Sciatic nerve (tissue), 2 donors: ENCODE results near the gene CEP290. TPM values are rescaled to one million over a fixed set of nuclear protein-coding genes. Genes with fewer than 3 reads are reported as not detected.
A peak's percentile ranks its signal among the peaks of the same experiment; 100 is the strongest.

Source experiments
- ATAC-seq: fragments of 200-7000 bp; cut with Tn5 transposase; one replicate; pipeline ENCODE4 v1.9.1; 2020; ENCODE audit warnings: mild to moderate bottlenecking, moderate library complexity
- DNase-seq: peaks from one replicate; pipeline ENCODE4 v3.0.0-alpha.2; 2020; ENCODE audit warnings: low spot score
- intact Hi-C: fragments of 100-400 bp; cut with DNase I; formaldehyde crosslinking; loops from one replicate; pipeline ENCODE4 v1.14.2; 2022
- total RNA-seq: library from RNA; stranded (reverse); fragmentation: NEBNext Ultra II Directional; extraction: Animal tissue kit (Norgen Biotek cat#: 25700); gene quantifications from one replicate; pipeline ENCODE4 v1.2.1, GENCODE V29; 2021
- donor health status: DM: no; HTN: no; CAD: no.
- donor health status: DM: no; HTN: no; CAD: no.

The CEP290 gene
- 37.4 TPM for total RNA-seq

DNA sequence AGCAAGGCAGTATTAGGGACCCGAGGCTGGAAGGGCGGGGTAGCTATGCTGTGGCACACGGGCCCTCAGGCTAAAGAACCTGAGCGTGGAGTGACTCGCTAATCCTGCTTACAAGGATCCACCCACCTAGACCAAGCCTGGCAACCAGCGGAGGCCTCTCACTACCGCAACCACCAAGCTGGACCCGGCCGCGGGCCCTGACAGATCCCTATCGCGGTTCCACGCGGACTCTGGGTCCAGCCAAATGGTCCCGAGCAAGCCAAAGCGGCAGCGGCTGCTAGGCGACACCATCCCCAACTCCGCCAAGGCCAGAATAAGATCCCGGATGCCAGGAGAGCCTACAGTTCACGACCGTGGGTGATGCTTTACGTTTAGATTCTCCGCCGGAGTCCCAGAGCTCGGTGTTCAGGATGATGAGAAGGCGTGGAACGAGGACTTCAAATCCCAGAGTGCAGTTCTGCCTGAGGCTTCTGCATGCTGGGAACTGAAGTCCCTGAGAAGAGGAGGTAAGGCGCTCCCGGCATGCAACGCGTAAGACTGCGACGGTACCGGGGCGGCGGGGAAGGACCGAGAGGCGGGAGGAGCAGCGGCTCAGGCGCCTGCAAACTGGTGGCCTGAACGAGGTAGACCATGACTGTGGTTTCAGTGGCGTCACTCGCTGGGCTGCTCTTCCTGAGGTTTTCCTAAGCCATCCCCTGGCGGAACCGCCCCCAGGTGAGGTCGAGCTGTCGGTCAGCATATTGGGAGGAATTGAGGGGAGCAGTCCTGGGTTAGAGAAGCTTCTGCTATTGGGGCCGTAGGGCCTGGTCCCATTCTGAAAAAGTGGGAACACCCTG is at the start of gene CEP290, which contains the start of gene TMTC3:
Gene CEP290, minus strand, starts transcription at position 315 of the 836 bp plus-strand sequence. CDS start 781 bp downstream, outside the sequence.
Gene TMTC3, plus strand, starts transcription at position 534 of the 836 bp plus-strand sequence. CDS start 6,009 bp downstream, outside the sequence.
- ATAC-seq (peak; percentile 100), DNase-seq (peak; percentile 95)
- intact Hi-C loops: no loop called here

DNA sequence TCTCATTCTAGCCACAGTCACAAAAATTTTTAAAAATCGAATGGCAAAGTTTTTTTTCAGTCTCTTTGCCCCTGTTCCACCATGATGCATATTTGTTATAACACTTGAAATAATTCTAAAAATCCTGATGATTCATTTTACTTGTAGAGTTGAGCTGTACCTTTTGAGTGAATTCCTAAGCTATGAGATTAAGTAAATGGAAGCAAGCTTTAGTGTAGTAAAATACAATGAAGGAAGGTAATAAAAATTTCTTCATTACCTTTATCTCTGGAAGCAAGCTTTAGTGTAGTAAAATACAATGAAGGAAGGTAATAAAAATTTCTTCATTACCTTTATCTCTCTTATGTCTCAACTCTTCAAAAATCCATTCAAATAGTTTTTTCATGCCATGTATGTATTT is 46.3 kb upstream of the CEP290 start:
- ATAC-seq (no peak), DNase-seq (no peak)
- intact Hi-C loops: no loop called here

DNA sequence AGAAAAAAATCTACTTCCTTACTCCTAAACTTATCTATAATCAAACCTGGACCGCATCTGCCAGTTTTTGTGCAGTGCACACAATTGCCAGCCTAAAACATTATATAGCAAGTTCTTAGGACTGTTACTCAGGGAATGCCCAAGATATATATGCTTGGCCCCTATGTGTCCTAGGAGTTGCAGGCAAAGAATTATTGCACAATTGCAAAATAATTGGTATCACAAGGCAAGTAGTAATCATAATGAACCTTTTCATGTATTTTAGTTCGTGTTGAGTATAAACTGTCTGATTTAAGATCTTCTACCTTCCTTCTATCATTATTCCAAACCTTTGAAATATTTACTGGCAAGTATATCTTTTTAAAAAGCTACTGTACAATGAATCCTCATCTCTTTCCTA is 45.7 kb upstream of the CEP290 start:
- DNase-seq (no peak), ATAC-seq (no peak)
- intact Hi-C loops: no loop called here

DNA sequence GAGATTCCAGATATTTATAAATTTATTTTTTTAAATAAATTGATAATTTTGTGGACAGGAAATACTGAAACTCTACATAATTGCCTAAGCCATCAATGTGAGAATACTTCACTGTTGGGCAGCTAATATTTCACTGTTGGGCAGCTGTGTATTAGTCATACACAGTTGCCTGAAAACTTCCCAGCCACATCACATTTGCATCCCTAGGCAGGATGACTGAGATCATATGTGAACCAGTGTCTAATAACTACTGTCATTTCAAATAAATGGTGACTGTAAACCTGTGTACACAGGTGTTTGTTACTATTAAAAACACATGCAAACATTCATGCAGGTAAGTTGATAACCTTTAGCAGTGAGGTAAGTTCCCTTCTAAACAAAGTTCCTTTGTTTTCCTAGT is 44.1 kb upstream of the CEP290 start:
- intact Hi-C loops: no loop called here
- no peak for ATAC-seq
- DNase-seq: no peak

DNA sequence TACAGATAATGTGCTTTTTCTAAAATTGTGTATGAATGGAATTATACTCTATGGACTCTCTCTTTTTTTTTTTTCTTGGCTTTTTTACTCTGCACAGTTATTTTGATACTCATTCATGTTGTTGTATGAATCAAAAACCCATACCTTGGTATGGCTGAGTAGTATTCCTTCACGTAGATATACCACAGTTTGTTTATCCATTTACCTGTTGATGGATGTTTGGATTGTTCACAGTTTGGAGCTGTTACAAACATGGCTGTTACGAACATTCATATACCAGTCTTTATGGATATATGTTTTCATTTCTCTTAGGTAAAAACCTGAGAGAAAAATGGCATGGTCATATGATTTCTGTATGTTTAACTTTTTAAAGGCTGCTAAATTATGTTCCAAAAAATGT is 43.4 kb upstream of the CEP290 start:
- ATAC-seq (no peak), DNase-seq (no peak)
- intact Hi-C loops: no loop called here

- DNase-seq (no peak), ATAC-seq (no peak)
- intact Hi-C loops: no loop called here
Measured at GRCh38 chr12:88184196-88184595, 42.3 kb upstream of the CEP290 start.

GRCh38 chr12:88182416-88182815 is 40.5 kb upstream of the CEP290 start:
- intact Hi-C loops: no loop called here
- ATAC-seq: no peak
- DNase-seq: no peak

DNA sequence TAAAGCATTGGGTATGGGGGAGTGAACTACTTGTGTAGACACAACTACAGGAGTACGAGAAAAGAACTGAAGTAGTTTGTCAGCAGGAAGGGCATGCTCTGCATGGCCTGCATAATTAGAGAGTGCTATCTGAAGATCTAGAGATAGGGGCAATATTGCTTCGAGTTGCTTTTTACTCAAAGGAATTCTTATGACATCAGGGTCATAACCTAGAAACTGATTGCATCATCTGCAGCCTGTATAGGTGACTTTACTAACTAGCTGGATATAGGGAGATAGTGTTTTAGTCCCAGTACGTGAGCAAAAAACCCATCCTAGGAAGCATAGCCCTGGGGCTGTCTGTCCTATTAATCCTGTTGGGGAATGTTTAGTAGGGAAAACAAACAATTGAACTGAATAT is 40.0 kb upstream of the CEP290 start:
- intact Hi-C loops: no loop called here

DNA sequence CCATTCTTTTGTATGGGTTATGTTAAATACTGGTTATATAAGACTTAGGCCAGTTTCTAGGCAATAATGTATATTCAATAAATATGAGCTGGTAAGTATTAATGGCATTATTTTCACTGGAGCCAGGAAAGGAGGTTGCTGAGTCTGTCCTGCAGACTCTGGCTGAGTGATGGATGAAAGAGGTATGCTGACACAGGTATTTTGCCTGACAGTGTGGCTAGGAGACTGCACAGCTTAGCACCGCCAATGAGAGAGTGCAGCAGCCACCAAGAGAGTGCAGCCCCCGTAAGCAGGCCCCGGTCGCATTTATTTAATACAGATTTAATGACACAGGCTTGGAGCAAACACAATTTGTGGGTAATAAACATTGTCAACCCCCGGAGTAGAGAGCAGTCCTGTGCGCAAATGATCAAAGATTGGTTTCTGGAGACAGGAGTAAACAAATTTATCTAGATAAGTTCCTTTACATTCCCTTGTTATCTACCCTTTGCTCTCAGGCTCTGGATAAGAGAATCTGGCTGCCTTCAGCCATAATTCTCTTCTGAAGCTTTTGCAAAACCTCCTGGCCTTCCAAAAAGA is 37.6 kb upstream of the CEP290 start:
- intact Hi-C loops: no loop called here
- DNase-seq: no peak
- no peak for ATAC-seq

More for the DNA sequence above, 40.0 kb upstream of the CEP290 start:
- ATAC-seq (no peak), DNase-seq (no peak)

DNA sequence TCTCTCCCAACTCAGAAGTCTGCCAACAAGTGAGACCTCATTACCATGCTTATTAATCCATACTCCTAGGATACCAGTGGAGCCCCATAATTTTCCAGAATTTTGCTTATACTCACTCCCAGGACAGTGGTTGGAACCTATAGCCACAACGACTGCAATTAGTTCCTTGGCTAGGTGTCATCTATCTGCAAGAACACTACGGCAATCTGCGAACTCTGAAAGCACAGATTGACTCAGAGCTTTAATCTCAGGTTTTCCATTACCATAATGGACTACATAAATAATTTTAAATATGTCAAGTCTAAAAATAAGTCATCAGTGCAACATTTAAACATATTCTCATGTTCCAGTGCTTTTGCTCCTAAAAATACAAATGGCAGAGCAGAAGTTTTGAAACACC is 33.7 kb upstream of the CEP290 start:
- ATAC-seq (no peak), DNase-seq (no peak)
- intact Hi-C loops: no loop called here

DNA sequence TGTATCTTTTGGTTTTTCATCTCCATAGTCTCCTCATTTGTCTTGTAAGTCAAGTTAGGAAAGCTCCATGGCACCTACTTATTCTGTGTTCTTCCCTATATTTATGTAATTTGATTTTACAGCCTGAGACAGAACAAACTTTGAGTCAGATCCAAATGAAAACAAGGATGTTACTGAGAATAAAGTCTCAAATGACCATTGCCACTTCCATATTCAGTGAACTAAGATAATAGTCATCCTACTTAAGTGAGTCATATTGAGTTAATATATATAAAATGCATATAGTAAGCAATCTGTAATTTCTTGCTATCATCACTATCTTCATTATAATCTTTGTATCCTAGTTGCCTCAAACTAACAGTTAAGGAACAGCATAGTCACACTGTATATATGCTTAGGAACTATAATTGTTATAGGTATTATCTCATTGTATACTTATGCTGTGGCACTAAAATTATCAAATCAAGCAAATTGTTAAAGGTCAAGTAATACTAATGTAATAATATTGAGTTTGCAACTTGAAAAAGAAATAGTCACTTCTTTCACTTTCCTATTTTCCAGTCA is 31.0 kb upstream of the CEP290 start:
- intact Hi-C loops: no loop called here
- DNase-seq (no peak), ATAC-seq (no peak)

GRCh38 chr12:88167384-88167783 is 25.5 kb upstream of the CEP290 start:
- DNase-seq: no peak
- intact Hi-C loops: no loop called here
- ATAC-seq: no peak

- no peak for DNase-seq
- intact Hi-C loops: no loop called here
- no peak for ATAC-seq
Measured at GRCh38 chr12:88166179-88166578, 24.3 kb upstream of the CEP290 start.

GRCh38 chr12:88163371-88163770 is 21.5 kb upstream of the CEP290 start:
- ATAC-seq: no peak
- no peak for DNase-seq
- intact Hi-C loops: no loop called here

DNA sequence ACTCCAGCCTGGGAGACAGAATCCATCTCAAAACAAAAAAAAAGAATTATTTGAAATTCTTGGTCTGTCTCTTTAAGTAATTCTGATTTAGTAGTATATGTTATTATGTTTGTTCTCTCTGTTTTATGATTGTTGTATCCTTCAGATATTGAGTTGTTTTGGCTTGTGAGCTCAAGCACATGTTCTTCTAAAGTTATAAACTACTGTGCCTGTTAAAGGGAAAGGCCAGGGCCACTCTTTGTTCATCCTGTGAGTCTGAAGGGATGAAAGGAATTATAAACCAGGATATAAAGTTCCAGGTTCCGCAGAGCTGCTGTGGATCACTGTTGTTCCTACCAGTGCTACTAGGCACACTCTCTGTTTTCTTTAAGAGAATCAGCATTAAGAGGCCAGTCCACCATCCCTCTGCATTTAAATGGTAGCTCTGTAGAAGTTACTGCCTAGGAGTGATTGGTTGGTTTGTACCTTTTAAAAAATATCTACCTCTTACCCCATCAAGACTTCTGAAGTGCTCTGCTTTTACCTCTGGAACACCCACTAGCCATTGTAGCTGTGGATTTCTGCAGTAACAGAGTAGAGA is 14.3 kb upstream of the CEP290 start:
- ATAC-seq (no peak), DNase-seq (no peak)
- intact Hi-C loops: loop anchor here (5.0 kb wide), 1 partner anchor 154 kb away; no protein-coding TSS in a partner anchor

- ATAC-seq (no peak), DNase-seq (no peak)
- intact Hi-C loops: no loop called here
Measured at GRCh38 chr12:88153959-88154358, 12.1 kb upstream of the CEP290 start.

GRCh38 chr12:88150063-88150462 is 8.2 kb upstream of the CEP290 start:
- intact Hi-C loops: no loop called here
- DNase-seq: no peak
- ATAC-seq: no peak

DNA sequence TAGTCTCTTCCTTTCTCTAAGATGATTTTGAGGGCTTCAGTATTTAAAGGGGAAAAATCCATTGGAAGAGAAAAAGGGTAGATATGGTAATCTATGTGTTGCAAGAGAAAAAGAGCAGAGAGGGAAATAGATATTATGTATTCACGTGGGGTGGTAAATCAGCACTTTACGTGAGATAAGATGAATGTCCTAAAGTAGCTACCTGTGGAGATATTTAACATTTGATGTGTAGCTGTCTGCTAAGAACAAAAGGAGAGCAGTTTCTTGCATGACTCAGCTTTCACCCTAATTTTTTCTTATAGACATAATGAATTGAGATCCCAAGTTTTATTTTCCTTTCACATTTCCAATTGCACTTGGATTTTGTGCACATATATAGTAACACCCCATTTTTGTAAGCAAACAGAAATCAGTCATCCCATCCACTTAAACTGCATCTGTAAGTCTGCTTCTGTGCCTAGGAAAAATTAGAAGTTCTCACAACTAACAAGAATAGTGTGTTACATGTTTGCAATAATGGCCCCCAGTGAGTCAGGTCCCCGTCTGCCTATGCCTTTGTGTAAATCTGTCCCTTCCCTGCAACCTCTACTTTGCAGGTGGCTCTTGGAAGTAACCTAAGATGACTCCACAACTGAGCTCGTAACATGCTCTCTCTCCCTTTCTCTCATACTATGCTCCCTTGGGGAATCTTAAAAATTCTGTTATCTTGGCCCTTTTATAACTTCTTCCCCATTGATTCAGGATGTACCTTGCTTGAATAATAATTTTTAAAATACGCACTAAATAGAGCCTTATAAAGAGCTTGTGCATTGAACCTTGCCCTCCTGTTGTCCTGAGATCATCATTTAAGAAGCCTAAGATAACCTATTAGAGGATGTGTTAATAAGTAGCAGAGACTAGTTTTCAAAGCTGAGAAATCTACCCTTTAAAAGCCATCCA is 3.9 kb upstream of the CEP290 start:
- ATAC-seq (no peak), DNase-seq (no peak)
- intact Hi-C loops: no loop called here
